PC-9 (cell line): ENCODE results near the gene IFIT2. TPM values are rescaled to one million over a fixed set of nuclear protein-coding genes. Genes with fewer than 3 reads are reported as not detected.

Experiments used
- BruUV-seq: library from RNA; stranded (reverse); fragments of 400-500 nt; replicated peaks from 2 replicates; lab custom pipeline; 2021; lab: Mats Ljungman, UMichigan
- CTCF ChIA-PET: fragments of 300-600 bp; sonication (Branson Sonifier 250); formaldehyde crosslinking; loops from one replicate; lab custom pipeline; 2022; ENCODE audit warnings: antibody characterized with exemption; lab: Charles Lee
- POLR2A ChIA-PET: fragments of 300-600 bp; sonication (Branson Sonifier 250); formaldehyde crosslinking; loops from one replicate; lab custom pipeline; 2022; ENCODE audit warnings: antibody characterized with exemption; ENCODE audit not compliant: unreplicated experiment; lab: Charles Lee
- DNase-seq, 2 experiments: peaks; one replicate each; pipeline versions ENCODE4 v3.0.0 to v3.0.0-alpha.2; 2015 to 2022; ENCODE audit warnings: mixed read lengths in 1 of 2
- H2AFZ ChIP-seq: fragments of 200-600 bp; sonication (generic); 2 replicates; pipeline ENCODE4 v1.8.1; 2017; ENCODE audit warnings: antibody characterized with exemption
- H3F3A ChIP-seq: fragments of 200-600 bp; sonication (generic); 2 replicates; pipeline ENCODE4 v1.8.1; 2017; ENCODE audit warnings: antibody characterized with exemption, mild to moderate bottlenecking, low read depth; ENCODE audit not compliant: insufficient read depth
- H3K27ac ChIP-seq: fragments of 200-600 bp; sonication (generic); 2 replicates; pipeline ENCODE4 v1.6.1; 2016; ENCODE audit warnings: mixed run types
- H3K27me3 ChIP-seq: fragments of 200-600 bp; sonication (generic); 2 replicates; pipeline ENCODE4 v1.6.1; 2016; ENCODE audit warnings: low read depth, mixed run types; ENCODE audit not compliant: insufficient read depth
- H3K36me3 ChIP-seq: fragments of 200-600 bp; sonication (generic); 2 replicates; pipeline ENCODE4 v1.6.1; 2016; ENCODE audit warnings: low read depth, mixed run types
- H3K4me1 ChIP-seq: fragments of 200-600 bp; sonication (generic); replicated peaks from 2 replicates; pipeline ENCODE4 v1.6.1; 2016; ENCODE audit warnings: mixed run types; ENCODE audit not compliant: insufficient read depth
- H3K4me2 ChIP-seq: fragments of 200-600 bp; sonication (generic); 2 replicates; pipeline ENCODE4 v1.6.1; 2017; ENCODE audit warnings: mixed run types
- H3K4me3 ChIP-seq: fragments of 200-600 bp; sonication (generic); 2 replicates; pipeline ENCODE4 v1.6.1; 2016; ENCODE audit warnings: mixed run types
- H3K79me2 ChIP-seq: fragments of 200-600 bp; sonication (generic); 2 replicates; pipeline ENCODE4 v1.6.1; 2017; ENCODE audit warnings: low read depth, mixed run types
- H3K9me2 ChIP-seq: fragments of 200-600 bp; sonication (generic); 2 replicates; pipeline ENCODE4 v1.8.1; 2017; ENCODE audit warnings: mild to moderate bottlenecking; ENCODE audit not compliant: insufficient read depth
- H3K9me3 ChIP-seq: fragments of 200-600 bp; sonication (generic); 2 replicates; pipeline ENCODE4 v1.8.1; 2016; ENCODE audit warnings: low read depth; ENCODE audit not compliant: insufficient read depth
- H4K20me1 ChIP-seq: fragments of 200-600 bp; sonication (generic); 2 replicates; pipeline ENCODE4 v1.8.1; 2017; ENCODE audit not compliant: insufficient read depth
- EZH2 ChIP-seq: fragments of 200-600 bp; sonication (generic); IDR thresholded peaks from 2 replicates; pipeline ENCODE4 v1.8.0; 2017; ENCODE audit warnings: antibody characterized with exemption, low read depth
- intact Hi-C: fragments of 100-400 bp; cut with micrococcal nuclease; formaldehyde crosslinking; loops from one replicate; pipeline ENCODE4 v1.10.0; 2022; ENCODE audit not compliant: unreplicated experiment
- total RNA-seq: library from RNA; stranded (reverse); gene quantifications from 2 replicates; pipeline ENCODE4 v1.2.3, GENCODE V29; 2021
- TF ChIP-seq, protein P1 (sequence below): fragments of 200-600 bp; sonication (generic); conservative IDR thresholded peaks from 2 replicates; pipeline ENCODE4 v1.6.1; 2017; ENCODE audit warnings: mixed run types, antibody characterized with exemption, mild to moderate bottlenecking, moderate library complexity

The IFIT2 gene
- total RNA-seq, 1 experiment from 2014 or later = 4.4 TPM

DNA sequence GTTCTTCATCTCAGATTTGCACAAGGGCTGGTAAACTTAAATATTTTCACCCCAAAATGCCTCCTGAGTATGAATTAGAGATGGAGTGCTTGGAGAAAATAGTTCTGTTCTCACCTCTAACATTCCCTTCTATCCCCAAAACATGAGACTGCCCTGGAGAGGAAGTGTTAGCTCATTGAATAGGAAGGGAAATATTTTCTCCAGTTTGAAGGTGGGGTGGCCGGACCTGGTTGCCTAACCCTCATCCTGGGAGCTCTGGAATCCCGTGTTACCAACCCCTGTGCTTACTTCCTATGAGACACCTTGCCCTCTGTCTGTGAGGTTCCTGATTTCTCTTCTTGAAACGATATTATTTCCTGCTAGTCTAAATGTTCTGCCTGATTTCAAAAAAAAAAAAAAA is 779 bp downstream of the IFIT2 start:
- intact Hi-C loops = no loop called here
- TF ChIP-seq EZH2 = no peak
- TF ChIP-seq, protein P1, sequence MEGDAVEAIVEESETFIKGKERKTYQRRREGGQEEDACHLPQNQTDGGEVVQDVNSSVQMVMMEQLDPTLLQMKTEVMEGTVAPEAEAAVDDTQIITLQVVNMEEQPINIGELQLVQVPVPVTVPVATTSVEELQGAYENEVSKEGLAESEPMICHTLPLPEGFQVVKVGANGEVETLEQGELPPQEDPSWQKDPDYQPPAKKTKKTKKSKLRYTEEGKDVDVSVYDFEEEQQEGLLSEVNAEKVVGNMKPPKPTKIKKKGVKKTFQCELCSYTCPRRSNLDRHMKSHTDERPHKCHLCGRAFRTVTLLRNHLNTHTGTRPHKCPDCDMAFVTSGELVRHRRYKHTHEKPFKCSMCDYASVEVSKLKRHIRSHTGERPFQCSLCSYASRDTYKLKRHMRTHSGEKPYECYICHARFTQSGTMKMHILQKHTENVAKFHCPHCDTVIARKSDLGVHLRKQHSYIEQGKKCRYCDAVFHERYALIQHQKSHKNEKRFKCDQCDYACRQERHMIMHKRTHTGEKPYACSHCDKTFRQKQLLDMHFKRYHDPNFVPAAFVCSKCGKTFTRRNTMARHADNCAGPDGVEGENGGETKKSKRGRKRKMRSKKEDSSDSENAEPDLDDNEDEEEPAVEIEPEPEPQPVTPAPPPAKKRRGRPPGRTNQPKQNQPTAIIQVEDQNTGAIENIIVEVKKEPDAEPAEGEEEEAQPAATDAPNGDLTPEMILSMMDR = no peak
- DNase-seq = peak; percentile 22 to 72
- Histone ChIP-seq H2AFZ (peak overlapping the region; percentile 79; the same call in 1 of the 2 replicates), H4K20me1 (no peaks in the 10 kb centered on the region), H3K27me3 (no peaks in the 10 kb centered on the region), H3F3A (peaks cover 12% of the 10 kb centered on the region; the same call in 1 of the 2 replicates), H3K4me1 (peaks cover 37% of the 10 kb centered on the region), H3K27ac (peak overlapping the region; percentile 89), H3K4me3 (peak overlapping the region; percentile 59), H3K79me2 (no peaks in the 10 kb centered on the region), H3K9me3 (no peaks in the 10 kb centered on the region; the same call in 1 of the 2 replicates), H3K9me2 (no peaks in the 10 kb centered on the region), H3K36me3 (peaks cover 6% of the 10 kb centered on the region; the same call in 1 of the 2 replicates), H3K4me2 (peak overlapping the region; percentile 77)
- BruUV-seq = no TSS peak
- ChIA-PET CTCF (interaction anchor here (0.7 kb wide), 1 partner anchor 114 kb away, joined by 9 read pairs; no protein-coding TSS in a partner anchor), POLR2A (interaction anchor here (0.5 to 0.7 kb wide), 3 partner anchors 25 to 384 kb away, joined by 3 to 4 read pairs (median 3); partner anchors contain the start of gene IFIT3)

DNA sequence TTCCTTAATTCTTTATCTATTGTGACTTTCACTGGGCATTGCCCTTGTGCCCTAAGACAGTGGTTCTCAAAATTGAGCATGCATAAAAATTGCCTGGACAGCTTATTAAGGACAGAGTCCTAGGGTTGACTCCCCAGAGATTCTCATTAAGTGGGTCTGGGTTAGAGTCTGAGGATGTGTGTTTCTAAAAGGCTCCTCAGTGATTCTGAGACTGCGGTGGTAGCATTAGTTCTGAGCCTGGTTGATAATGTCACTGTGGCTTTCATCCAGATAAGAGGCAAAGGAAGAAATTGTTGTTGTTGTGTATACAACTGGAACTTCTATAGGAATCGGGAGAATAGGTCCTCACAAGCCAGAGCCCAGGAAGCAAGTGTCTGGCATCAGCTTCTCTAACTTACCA is 1.3 kb downstream of the IFIT2 start:
- ChIA-PET POLR2A (interaction anchor here (0.6 kb wide), 1 partner anchor 50 kb away, joined by 4 read pairs; no protein-coding TSS in a partner anchor), CTCF (no interaction called here)
- Histone ChIP-seq H2AFZ (no peak overlapping the region), H4K20me1 (no peaks in the 10 kb centered on the region), H3K4me1 (peaks cover 37% of the 10 kb centered on the region), H3F3A (peaks cover 12% of the 10 kb centered on the region; the same call in 1 of the 2 replicates), H3K4me2 (peak overlapping the region; percentile 77), H3K9me3 (no peaks in the 10 kb centered on the region; the same call in 1 of the 2 replicates), H3K27me3 (no peaks in the 10 kb centered on the region), H3K27ac (peak overlapping the region; percentile 89), H3K36me3 (peaks cover 6% of the 10 kb centered on the region; the same call in 1 of the 2 replicates), H3K4me3 (peak overlapping the region; percentile 59; the same call in 1 of the 2 replicates), H3K79me2 (no peaks in the 10 kb centered on the region), H3K9me2 (no peaks in the 10 kb centered on the region)
- no TSS peak for BruUV-seq
- no peak for DNase-seq
- no peak for TF ChIP-seq EZH2
- TF ChIP-seq, protein P1 = no peak
- intact Hi-C loops = no loop called here

DNA sequence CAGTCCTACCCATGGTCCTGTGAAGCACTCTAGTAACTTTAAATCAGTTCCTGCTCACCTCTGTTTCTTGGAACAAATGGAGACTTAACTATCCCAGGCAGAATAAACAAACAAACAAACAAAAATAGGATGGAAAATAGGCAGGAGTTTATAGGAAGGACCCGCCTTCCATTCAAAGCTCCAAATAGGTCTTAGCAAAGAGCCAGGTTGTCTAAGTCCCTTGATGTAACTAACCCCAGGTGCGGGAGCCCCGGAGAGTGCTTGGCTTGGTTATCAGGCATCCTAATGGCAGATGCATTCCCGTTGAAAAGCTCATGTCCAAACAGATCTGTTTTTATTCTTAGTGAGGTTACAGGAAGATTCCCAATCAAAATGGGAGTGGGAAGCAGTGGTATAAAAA is 2.2 kb downstream of the IFIT2 start:
- H3K36me3 ChIP-seq = peaks cover 6% of the 10 kb centered on the region; the same call in 1 of the 2 replicates
- H3K9me3 ChIP-seq = no peaks in the 10 kb centered on the region; the same call in 1 of the 2 replicates
- no peaks in the 10 kb centered on the region for H4K20me1 ChIP-seq
- intact Hi-C loops = no loop called here
- no peak overlapping the region for H2AFZ ChIP-seq
- POLR2A ChIA-PET = no interaction called here
- TF ChIP-seq EZH2 = no peak
- H3K27me3 ChIP-seq = no peaks in the 10 kb centered on the region
- H3K79me2 ChIP-seq = no peaks in the 10 kb centered on the region
- H3F3A ChIP-seq = peaks cover 12% of the 10 kb centered on the region; the same call in 1 of the 2 replicates
- DNase-seq = no peak
- H3K4me1 ChIP-seq = peaks cover 37% of the 10 kb centered on the region
- H3K27ac ChIP-seq = no peak overlapping the region
- no TSS peak for BruUV-seq
- CTCF ChIA-PET = interaction anchor here (0.6 kb wide), 1 partner anchor 647 kb away, joined by 4 read pairs; no protein-coding TSS in a partner anchor
- peak overlapping the region; percentile 77 for H3K4me2 ChIP-seq
- no peaks in the 10 kb centered on the region for H3K9me2 ChIP-seq
- H3K4me3 ChIP-seq = peak overlapping the region; percentile 59; the same call in 1 of the 2 replicates
